HCT116 (cell line): Measurements from ENCODE around the gene NDC1. TPM values are rescaled to one million over a fixed set of nuclear protein-coding genes. Genes with fewer than 3 reads are reported as not detected.

Experiments
- ATAC-seq: fragments of 200-7000 bp; cut with Tn5 transposase; 2 replicates; pipeline ENCODE4 v1.9.1; 2020; ENCODE audit warnings: mild to moderate bottlenecking, moderate library complexity
- BruUV-seq: library from RNA; stranded (reverse); fragments of 400-500 nt; replicated peaks from 2 replicates; lab custom pipeline; 2021; lab: Mats Ljungman, UMichigan
- CTCF ChIA-PET: fragments of 300-600 bp; sonication (Branson Sonifier 250); formaldehyde crosslinking; loops from one replicate; lab custom pipeline; 2021; ENCODE audit warnings: antibody characterized with exemption; lab: Charles Lee
- POLR2A ChIA-PET: fragments of 300-600, 350-600 bp; sonication (Branson Sonifier 250); formaldehyde crosslinking; loops from one replicate; lab custom pipeline; 2021; ENCODE audit warnings: antibody characterized with exemption; lab: Charles Lee
- RAD21 ChIA-PET, 2 experiments: fragments of 300-600 bp; sonication (Branson Sonifier 250); formaldehyde crosslinking; loops; one replicate each; lab custom pipeline; 2023; ENCODE audit warnings: low total read pairs in 2 of 2; ENCODE audit not compliant: uncharacterized antibody in 2 of 2, unreplicated experiment in 2 of 2, low non-redundant PET in 1 of 2; lab: Charles Lee
- DNase-seq: peaks from one replicate; pipeline ENCODE4 v3.0.0-alpha.2; 2010; ENCODE audit warnings: low read depth, low spot score
- H2AFZ ChIP-seq: fragments of 200-600 bp; shearing (Covaris generic), sonication (generic); 2 replicates; pipeline ENCODE4 v1.6.1; 2017; ENCODE audit warnings: low read depth, mixed run types, mixed read lengths, antibody characterized with exemption, low read length; ENCODE audit not compliant: poor library complexity, severe bottlenecking
- H3K27ac ChIP-seq: 2 replicates; pipeline ENCODE4 v1.5.1; 2012; ENCODE audit warnings: low read depth, low read length
- H3K27me3 ChIP-seq: fragments of 200-600 bp; sonication (generic); 2 replicates; pipeline ENCODE4 v1.6.1; 2016; ENCODE audit warnings: mixed run types, low read length, mixed read lengths; ENCODE audit not compliant: insufficient read depth
- H3K36me3 ChIP-seq, 2 experiments: fragments of 200-500 bp in 1 of 2; fragments of 200-600 bp in 1 of 2; sonication (Bioruptor generic) in 1 of 2; sonication (generic) in 1 of 2; 2 replicates each; pipeline versions ENCODE4 v1.5.1 to v1.6.1; 2014 to 2016; ENCODE audit warnings: low read length in 2 of 2, inconsistent platforms in 1 of 2, mixed read lengths in 1 of 2, mixed run types in 1 of 2; ENCODE audit not compliant: insufficient read depth in 2 of 2, control insufficient read depth in 1 of 2
- H3K4me1 ChIP-seq, 2 experiments: fragments of 200-600 bp in 1 of 2; sonication (generic) in 1 of 2; 2 replicates each; pipeline versions ENCODE4 v1.5.1 to v1.6.1; 2012 to 2017; ENCODE audit warnings: low read length in 2 of 2, inconsistent platforms in 1 of 2, mild to moderate bottlenecking in 1 of 2, mixed read lengths in 1 of 2, mixed run types in 1 of 2, moderate library complexity in 1 of 2; ENCODE audit not compliant: insufficient read depth in 2 of 2, control insufficient read depth in 1 of 2
- H3K4me2 ChIP-seq: fragments of 200-600 bp; sonication (generic); 2 replicates; pipeline ENCODE4 v1.6.1; 2017; ENCODE audit warnings: mixed run types, low read length, mixed read lengths
- H3K4me3 ChIP-seq, 2 experiments: fragments of 200-600 bp in 1 of 2; sonication (generic) in 1 of 2; replicated peaks in 1 of 2; 2 replicates each; pipeline ENCODE4 v1.5.1; 2011 to 2016; ENCODE audit warnings: low read length in 2 of 2, control low read depth in 1 of 2, low read depth in 1 of 2, mild to moderate bottlenecking in 1 of 2, mixed read lengths in 1 of 2, mixed run types in 1 of 2
- H3K79me2 ChIP-seq: fragments of 200-600 bp; sonication (generic); 2 replicates; pipeline ENCODE4 v1.6.1; 2017; ENCODE audit warnings: mild to moderate bottlenecking, mixed run types, low read length, moderate library complexity, mixed read lengths; ENCODE audit not compliant: insufficient read depth
- H3K9ac ChIP-seq: fragments of 200-600 bp; sonication (generic); 2 replicates; pipeline ENCODE4 v1.6.1; 2016; ENCODE audit warnings: low read length, mixed read lengths
- H3K9me2 ChIP-seq: fragments of 200-600 bp; sonication (generic), shearing (Covaris generic); 2 replicates; pipeline ENCODE4 v1.6.1; 2017; ENCODE audit warnings: mixed run types, mild to moderate bottlenecking, moderate library complexity; ENCODE audit not compliant: insufficient read depth
- H3K9me3 ChIP-seq, 2 experiments: fragments of 200-500 bp in 1 of 2; fragments of 200-600 bp in 1 of 2; sonication (Bioruptor generic) in 1 of 2; sonication (generic) in 1 of 2; 2 replicates each; pipeline ENCODE4 v1.6.1; 2014 to 2017; ENCODE audit warnings: low read length in 2 of 2, mixed read lengths in 2 of 2, inconsistent platforms in 1 of 2, low read depth in 1 of 2, mild to moderate bottlenecking in 1 of 2, mixed run types in 1 of 2, moderate library complexity in 1 of 2; ENCODE audit not compliant: control insufficient read depth in 1 of 2, insufficient read depth in 1 of 2
- H4K20me1 ChIP-seq: fragments of 200-600 bp; sonication (generic), shearing (Covaris generic); 2 replicates; pipeline ENCODE4 v1.6.1; 2017; ENCODE audit warnings: mixed run types, mild to moderate bottlenecking, moderate library complexity; ENCODE audit not compliant: insufficient read depth
- CEBPB ChIP-seq: IDR thresholded peaks from 2 replicates; pipeline ENCODE4 v1.6.1; 2012; ENCODE audit warnings: low read depth
- EGR1 ChIP-seq: IDR thresholded peaks from 2 replicates; pipeline ENCODE4 v1.6.1; 2012; ENCODE audit warnings: low read depth
- ELF1 ChIP-seq: IDR thresholded peaks from 2 replicates; pipeline ENCODE4 v1.6.1; 2012; ENCODE audit warnings: low read depth, borderline replicate concordance
- EZH2 ChIP-seq: fragments of 200-600 bp; sonication (generic); IDR thresholded peaks from 2 replicates; pipeline ENCODE4 v1.6.1; 2017; ENCODE audit warnings: antibody characterized with exemption, mixed run types
- EZH2phosphoT487 ChIP-seq: fragments of 200-600 bp; IDR thresholded peaks from 2 replicates; pipeline ENCODE4 v1.6.1; 2018; ENCODE audit warnings: antibody characterized with exemption, borderline replicate concordance
- FOSL1 ChIP-seq: IDR thresholded peaks from 2 replicates; pipeline ENCODE4 v1.6.1; 2012; ENCODE audit warnings: low read depth
- JUND ChIP-seq: IDR thresholded peaks from 2 replicates; pipeline ENCODE4 v1.6.1; 2012
- POLR2A ChIP-seq: IDR thresholded peaks from 2 replicates; pipeline ENCODE4 v1.7.0; 2011; ENCODE audit warnings: borderline replicate concordance; ENCODE audit not compliant: insufficient read depth, insufficient read length; ENCODE audit errors: extremely low read depth
- POLR2AphosphoS5 ChIP-seq: IDR thresholded peaks from 2 replicates; pipeline ENCODE4 v1.6.1; 2011; ENCODE audit warnings: mild to moderate bottlenecking, low read depth, low read length, moderate library complexity
- RAD21 ChIP-seq: IDR thresholded peaks from 2 replicates; pipeline ENCODE4 v1.6.1; 2012; ENCODE audit warnings: low read depth, mild to moderate bottlenecking
- SIN3A ChIP-seq: IDR thresholded peaks from 2 replicates; pipeline ENCODE4 v1.6.1; 2012; ENCODE audit warnings: low read depth
- SP1 ChIP-seq: IDR thresholded peaks from 2 replicates; pipeline ENCODE4 v1.6.1; 2012; ENCODE audit warnings: low read depth
- SRF ChIP-seq: IDR thresholded peaks from 2 replicates; pipeline ENCODE4 v1.6.1; 2012; ENCODE audit warnings: low read depth
- YY1 ChIP-seq: IDR thresholded peaks from 2 replicates; pipeline ENCODE4 v1.6.1; 2011; ENCODE audit warnings: low read length, low read depth, moderate library complexity, mild to moderate bottlenecking; ENCODE audit not compliant: insufficient replicate concordance; ENCODE audit errors: extremely low read depth
- ZFX ChIP-seq: fragments of 450-650 bp; IDR thresholded peaks from 2 replicates; pipeline ENCODE4 v1.6.1; 2017
- intact Hi-C: fragments of 100-400 bp; cut with micrococcal nuclease; formaldehyde crosslinking; loops from 2 replicates; pipeline ENCODE4 v1.10.0; 2022
- total RNA-seq: library from RNA; stranded (reverse); gene quantifications from one replicate; pipeline ENCODE4 v1.2.1, GENCODE V29; 2021; ENCODE audit not compliant: unreplicated experiment
- TF ChIP-seq, protein P1 (sequence below): IDR thresholded peaks from 2 replicates; pipeline ENCODE4 v1.6.1; 2011; ENCODE audit warnings: mild to moderate bottlenecking, low read length, moderate library complexity; ENCODE audit not compliant: insufficient replicate concordance; ENCODE audit errors: extremely low read depth
- TF ChIP-seq, protein P2 (sequence below): IDR thresholded peaks from 2 replicates; pipeline ENCODE4 v1.6.1; 2012
- TF ChIP-seq, protein P3 (sequence below): IDR thresholded peaks from 2 replicates; pipeline ENCODE4 v1.6.1; 2012

Gene NDC1
- total RNA-seq, 1 experiment from 2014 or later, result 54.7 TPM

DNA sequence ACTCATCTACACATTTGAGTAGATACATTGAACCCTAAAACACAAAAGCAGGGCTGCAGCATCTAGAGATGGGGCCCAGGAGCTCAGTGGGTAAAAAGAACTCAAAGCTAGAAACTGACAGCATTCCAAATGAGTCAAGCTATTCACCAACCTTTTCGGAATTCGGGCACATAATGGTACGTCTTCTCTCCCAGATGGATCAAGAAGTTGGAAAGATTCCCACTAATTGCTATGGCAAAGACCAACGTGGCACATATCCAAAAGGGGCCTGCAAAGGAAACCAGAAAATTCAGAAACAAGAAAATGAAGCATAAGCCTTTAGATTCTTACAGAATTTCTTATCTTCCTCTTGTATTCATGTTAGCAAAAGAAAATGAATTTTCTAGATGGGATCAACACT is 33.1 kb upstream of the NDC1 start:
- ChIA-PET POLR2A (interaction anchor here (1.3 kb wide), 1 partner anchor 10 kb away, joined by 3 read pairs; no protein-coding TSS in a partner anchor), CTCF (interaction anchor here (2.1 to 2.3 kb wide), 2 partner anchors 10 to 88 kb away, joined by 7 to 12 read pairs; no protein-coding TSS in a partner anchor), RAD21 (no interaction called here)
- Histone ChIP-seq H3K36me3 (peaks cover 3 to 10% of the 10 kb centered on the region in 2 experiments; a peak in 2 of 4 replicates), H3K4me2 (no peak overlapping the region), H3K27me3 (no peaks in the 10 kb centered on the region), H3K27ac (no peak overlapping the region), H3K9me3 (no peaks in the 10 kb centered on the region), H3K79me2 (no peaks in the 10 kb centered on the region), H3K4me3 (no peak overlapping the region), H3K9ac (no peak overlapping the region), H2AFZ (no peak overlapping the region), H3K4me1 (no peaks in the 10 kb centered on the region), H3K9me2 (no peaks in the 10 kb centered on the region), H4K20me1 (no peaks in the 10 kb centered on the region)
- TF ChIP-seq FOSL1, result no peak
- TF ChIP-seq, protein P1, sequence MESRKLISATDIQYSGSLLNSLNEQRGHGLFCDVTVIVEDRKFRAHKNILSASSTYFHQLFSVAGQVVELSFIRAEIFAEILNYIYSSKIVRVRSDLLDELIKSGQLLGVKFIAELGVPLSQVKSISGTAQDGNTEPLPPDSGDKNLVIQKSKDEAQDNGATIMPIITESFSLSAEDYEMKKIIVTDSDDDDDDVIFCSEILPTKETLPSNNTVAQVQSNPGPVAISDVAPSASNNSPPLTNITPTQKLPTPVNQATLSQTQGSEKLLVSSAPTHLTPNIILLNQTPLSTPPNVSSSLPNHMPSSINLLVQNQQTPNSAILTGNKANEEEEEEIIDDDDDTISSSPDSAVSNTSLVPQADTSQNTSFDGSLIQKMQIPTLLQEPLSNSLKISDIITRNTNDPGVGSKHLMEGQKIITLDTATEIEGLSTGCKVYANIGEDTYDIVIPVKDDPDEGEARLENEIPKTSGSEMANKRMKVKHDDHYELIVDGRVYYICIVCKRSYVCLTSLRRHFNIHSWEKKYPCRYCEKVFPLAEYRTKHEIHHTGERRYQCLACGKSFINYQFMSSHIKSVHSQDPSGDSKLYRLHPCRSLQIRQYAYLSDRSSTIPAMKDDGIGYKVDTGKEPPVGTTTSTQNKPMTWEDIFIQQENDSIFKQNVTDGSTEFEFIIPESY, result no peak
- no peak for TF ChIP-seq EZH2
- no peak for TF ChIP-seq ZFX
- no peak for TF ChIP-seq POLR2A
- no peak for TF ChIP-seq YY1
- TF ChIP-seq EZH2phosphoT487, result no peak
- TF ChIP-seq, protein P2, sequence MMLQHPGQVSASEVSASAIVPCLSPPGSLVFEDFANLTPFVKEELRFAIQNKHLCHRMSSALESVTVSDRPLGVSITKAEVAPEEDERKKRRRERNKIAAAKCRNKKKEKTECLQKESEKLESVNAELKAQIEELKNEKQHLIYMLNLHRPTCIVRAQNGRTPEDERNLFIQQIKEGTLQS, result no peak
- TF ChIP-seq CEBPB, result no peak
- TF ChIP-seq EGR1, result no peak
- no peak for TF ChIP-seq ELF1
- TF ChIP-seq POLR2AphosphoS5, result no peak
- TF ChIP-seq SIN3A, result no peak
- TF ChIP-seq JUND, result no peak
- no peak for TF ChIP-seq SP1
- no peak for TF ChIP-seq SRF
- TF ChIP-seq, protein P3, sequence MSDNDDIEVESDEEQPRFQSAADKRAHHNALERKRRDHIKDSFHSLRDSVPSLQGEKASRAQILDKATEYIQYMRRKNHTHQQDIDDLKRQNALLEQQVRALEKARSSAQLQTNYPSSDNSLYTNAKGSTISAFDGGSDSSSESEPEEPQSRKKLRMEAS, result no peak
- TF ChIP-seq RAD21, result no peak
- no TSS peak for BruUV-seq
- ATAC-seq, result no peak
- intact Hi-C loops, result no loop called here
- DNase-seq, result no peak
